Loucy (cell line): ENCODE data around the gene ZNF518A.
"Not testable (repeated sequence)": the region's sequence is repeated elsewhere in the genome, so short reads cannot be mapped to it uniquely, and the experiment has no call there.

Experiments used
- H2AFZ ChIP-seq: fragments of 200-600 bp; sonication (generic); 2 replicates; pipeline ENCODE4 v1.6.0; 2016; ENCODE audit warnings: antibody characterized with exemption, mild to moderate bottlenecking, low read length, moderate library complexity
- H3F3A ChIP-seq: fragments of 200-600 bp; 2 replicates; pipeline ENCODE4 v1.6.0; 2016; ENCODE audit warnings: antibody characterized with exemption, low read depth, mild to moderate bottlenecking
- H3K27me3 ChIP-seq: fragments of 200-600 bp; sonication (generic); 2 replicates; pipeline ENCODE4 v1.6.1; 2014; ENCODE audit warnings: low read length, mild to moderate bottlenecking; ENCODE audit not compliant: insufficient read depth, poor library complexity, severe bottlenecking
- H3K36me3 ChIP-seq: fragments of 200-600 bp; sonication (generic); 2 replicates; pipeline ENCODE4 v1.6.1; 2016; ENCODE audit warnings: low read length; ENCODE audit not compliant: insufficient read depth
- H3K4me1 ChIP-seq: fragments of 200-600 bp; sonication (generic); 2 replicates; pipeline ENCODE4 v1.5.1; 2014; ENCODE audit warnings: low read length, mild to moderate bottlenecking; ENCODE audit not compliant: insufficient read depth, poor library complexity, severe bottlenecking
- H3K4me2 ChIP-seq: fragments of 200-600 bp; sonication (generic); 2 replicates; pipeline ENCODE4 v1.6.0; 2014; ENCODE audit warnings: antibody characterized with exemption, low read length, low read depth, mild to moderate bottlenecking; ENCODE audit not compliant: poor library complexity, severe bottlenecking
- H3K4me3 ChIP-seq: fragments of 200-600 bp; sonication (generic); 2 replicates; pipeline ENCODE4 v1.5.1; 2014; ENCODE audit warnings: low read length, mild to moderate bottlenecking, mixed read lengths; ENCODE audit not compliant: poor library complexity, severe bottlenecking
- H3K79me2 ChIP-seq: fragments of 200-600 bp; sonication (generic); 2 replicates; pipeline ENCODE4 v1.6.1; 2014; ENCODE audit warnings: low read length; ENCODE audit not compliant: insufficient read depth
- H3K9ac ChIP-seq: fragments of 200-600 bp; sonication (generic); 2 replicates; pipeline ENCODE4 v1.6.0; 2014; ENCODE audit warnings: mild to moderate bottlenecking, low read depth, low read length, moderate library complexity; ENCODE audit not compliant: poor library complexity, severe bottlenecking
- H3K9me2 ChIP-seq: fragments of 200-600 bp; sonication (generic); replicated peaks from 2 replicates; pipeline ENCODE4 v1.6.1; 2016; ENCODE audit warnings: low read depth, low read length, mixed read lengths
- H3K9me3 ChIP-seq: fragments of 200-600 bp; sonication (generic); 2 replicates; pipeline ENCODE4 v1.6.1; 2014; ENCODE audit warnings: mild to moderate bottlenecking, antibody characterized with exemption, low read length, low read depth; ENCODE audit not compliant: insufficient read depth
- H4K20me1 ChIP-seq: fragments of 200-600 bp; sonication (generic); 2 replicates; pipeline ENCODE4 v1.6.0; 2014; ENCODE audit warnings: antibody characterized with exemption, low read length, mild to moderate bottlenecking; ENCODE audit not compliant: insufficient read depth, poor library complexity, severe bottlenecking
- CTCF ChIP-seq: fragments of 200-600 bp; sonication (generic); conservative IDR thresholded peaks from 2 replicates; pipeline ENCODE4 v1.5.1; 2014; ENCODE audit warnings: mild to moderate bottlenecking, antibody characterized with exemption, low read length
- EZH2phosphoT487 ChIP-seq: fragments of 200-600 bp; IDR thresholded peaks from 2 replicates; pipeline ENCODE4 v1.6.1; 2018; ENCODE audit warnings: antibody characterized with exemption, mild to moderate bottlenecking, moderate library complexity, borderline replicate concordance

ZNF518A gene

GRCh38 chr10:96176985-96177384, 46.9 kb downstream of the ZNF518A start:
- Histone ChIP-seq H3K4me1 (no peaks in the 10 kb centered on the region), H3K79me2 (no peaks in the 10 kb centered on the region), H3K9me3 (peaks cover 2% of the 10 kb centered on the region; the same call in 1 of the 2 replicates), H3K4me2 (no peak overlapping the region), H3K9ac (no peak overlapping the region), H3F3A (no peaks in the 10 kb centered on the region), H2AFZ (no peak overlapping the region), H3K4me3 (no peak overlapping the region), H4K20me1 (no peaks in the 10 kb centered on the region), H3K27me3 (peaks cover 8% of the 10 kb centered on the region), H3K9me2 (no peaks in the 10 kb centered on the region), H3K36me3 (no peaks in the 10 kb centered on the region)
- no peak for TF ChIP-seq CTCF
- TF ChIP-seq EZH2phosphoT487: no peak

- Histone ChIP-seq H2AFZ (no peak overlapping the region), H3K9me3 (no peaks in the 10 kb centered on the region), H3K4me3 (no peak overlapping the region), H3K4me1 (no peaks in the 10 kb centered on the region), H3K9me2 (no peaks in the 10 kb centered on the region), H3K27me3 (no peaks in the 10 kb centered on the region), H3K36me3 (no peaks in the 10 kb centered on the region), H3K79me2 (no peaks in the 10 kb centered on the region), H3F3A (no peaks in the 10 kb centered on the region), H3K9ac (no peak overlapping the region), H3K4me2 (no peak overlapping the region), H4K20me1 (no peaks in the 10 kb centered on the region)
- TF ChIP-seq EZH2phosphoT487 (no peak), CTCF (no peak)
These were observed 58.3 kb downstream of the ZNF518A start for GRCh38 chr10:96188421-96188820.

GRCh38 chr10:96188916-96189315, 58.8 kb downstream of the ZNF518A start:
- no peak for TF ChIP-seq CTCF
- TF ChIP-seq EZH2phosphoT487: no peak
- Histone ChIP-seq H3K36me3 (no peaks in the 10 kb centered on the region), H3K4me3 (no peak overlapping the region), H3K9me3 (no peaks in the 10 kb centered on the region), H3K27me3 (no peaks in the 10 kb centered on the region), H3F3A (no peaks in the 10 kb centered on the region), H3K79me2 (no peaks in the 10 kb centered on the region), H3K9me2 (no peaks in the 10 kb centered on the region), H3K4me1 (no peaks in the 10 kb centered on the region), H3K9ac (no peak overlapping the region), H4K20me1 (no peaks in the 10 kb centered on the region), H3K4me2 (no peak overlapping the region), H2AFZ (no peak overlapping the region)

- H3K9me2 ChIP-seq, H3K4me3 ChIP-seq, H3K4me2 ChIP-seq, H3K79me2 ChIP-seq, H3K9ac ChIP-seq, H4K20me1 ChIP-seq, H3K36me3 ChIP-seq, H3K9me3 ChIP-seq, H2AFZ ChIP-seq, H3F3A ChIP-seq, H3K4me1 ChIP-seq, H3K27me3 ChIP-seq: not testable (repeated sequence)
These were observed 59.4 kb downstream of the ZNF518A start for GRCh38 chr10:96189505-96189904.
